ENCODE measurements around the gene AGPS. TPM values are rescaled to one million over a fixed set of nuclear protein-coding genes. Genes with fewer than 3 reads are reported as not detected.

Gene AGPS
- total and polyA plus RNA-seq, 2 of the 13 experiments (the other 11 are each of a cell fraction or from before 2014, with no cell fraction given): 39.4 to 99.0 TPM

DNA sequence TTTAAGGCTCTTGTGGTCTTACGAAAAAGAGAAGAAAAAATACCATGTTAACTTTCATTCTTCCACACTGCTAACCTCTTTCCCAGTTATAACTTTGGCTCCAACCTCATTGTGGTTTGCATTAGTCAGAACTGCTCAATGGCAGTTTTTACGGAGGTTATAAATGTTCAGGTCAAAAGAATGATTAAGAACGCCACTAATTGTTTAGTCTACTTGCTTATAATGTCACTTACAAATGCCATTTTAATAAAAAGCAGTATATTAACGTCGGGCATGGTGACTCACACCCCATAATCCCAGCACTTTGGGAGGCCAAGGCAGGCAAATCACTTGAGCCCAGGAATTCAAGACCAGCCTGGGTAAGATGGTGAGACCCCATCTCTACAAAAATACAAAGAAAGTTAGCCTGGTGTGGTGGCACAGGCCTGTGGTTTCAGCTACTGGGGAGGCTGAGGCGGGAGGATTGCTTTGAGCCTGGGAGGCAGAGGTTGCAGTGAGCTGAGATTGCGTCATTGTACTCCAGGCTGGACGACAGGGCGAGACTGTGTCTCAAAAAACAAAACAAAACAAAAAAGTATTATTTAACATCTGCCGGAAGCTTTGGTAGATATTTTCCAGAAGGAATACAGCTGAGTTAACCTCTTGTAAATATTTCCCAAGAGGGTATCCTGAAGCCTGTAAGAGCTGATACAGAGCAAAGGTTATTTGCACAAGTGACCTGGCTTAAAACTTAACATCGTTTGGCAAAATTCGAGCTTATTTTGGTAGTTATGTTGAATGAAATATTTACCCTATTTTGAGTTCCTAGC lies 5.1 kb downstream of the AGPS start (continued):
- peak; percentile 77 for TF ChIP-seq FOXK2 (IDR thresholded peaks at IDR 0.05)
- TF ChIP-seq, protein P1, sequence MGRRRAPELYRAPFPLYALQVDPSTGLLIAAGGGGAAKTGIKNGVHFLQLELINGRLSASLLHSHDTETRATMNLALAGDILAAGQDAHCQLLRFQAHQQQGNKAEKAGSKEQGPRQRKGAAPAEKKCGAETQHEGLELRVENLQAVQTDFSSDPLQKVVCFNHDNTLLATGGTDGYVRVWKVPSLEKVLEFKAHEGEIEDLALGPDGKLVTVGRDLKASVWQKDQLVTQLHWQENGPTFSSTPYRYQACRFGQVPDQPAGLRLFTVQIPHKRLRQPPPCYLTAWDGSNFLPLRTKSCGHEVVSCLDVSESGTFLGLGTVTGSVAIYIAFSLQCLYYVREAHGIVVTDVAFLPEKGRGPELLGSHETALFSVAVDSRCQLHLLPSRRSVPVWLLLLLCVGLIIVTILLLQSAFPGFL (CRISPR knock-in tag; IDR thresholded peaks at IDR 0.05): no peak
- TF ChIP-seq SOX5 (CRISPR knock-in tag; IDR thresholded peaks at IDR 0.05; ENCODE audit: borderline replicate concordance): peak; percentile 99
- TF ChIP-seq ZNF143 (CRISPR knock-in tag; IDR thresholded peaks at IDR 0.05): peak; percentile 67
- TF ChIP-seq ZKSCAN1 (IDR thresholded peaks at IDR 0.05; ENCODE audit: low read length): peak; percentile 56; the same call in 1 of the 2 replicates
- TF ChIP-seq, protein P2, sequence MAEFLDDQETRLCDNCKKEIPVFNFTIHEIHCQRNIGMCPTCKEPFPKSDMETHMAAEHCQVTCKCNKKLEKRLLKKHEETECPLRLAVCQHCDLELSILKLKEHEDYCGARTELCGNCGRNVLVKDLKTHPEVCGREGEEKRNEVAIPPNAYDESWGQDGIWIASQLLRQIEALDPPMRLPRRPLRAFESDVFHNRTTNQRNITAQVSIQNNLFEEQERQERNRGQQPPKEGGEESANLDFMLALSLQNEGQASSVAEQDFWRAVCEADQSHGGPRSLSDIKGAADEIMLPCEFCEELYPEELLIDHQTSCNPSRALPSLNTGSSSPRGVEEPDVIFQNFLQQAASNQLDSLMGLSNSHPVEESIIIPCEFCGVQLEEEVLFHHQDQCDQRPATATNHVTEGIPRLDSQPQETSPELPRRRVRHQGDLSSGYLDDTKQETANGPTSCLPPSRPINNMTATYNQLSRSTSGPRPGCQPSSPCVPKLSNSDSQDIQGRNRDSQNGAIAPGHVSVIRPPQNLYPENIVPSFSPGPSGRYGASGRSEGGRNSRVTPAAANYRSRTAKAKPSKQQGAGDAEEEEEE (CRISPR knock-in tag; IDR thresholded peaks at IDR 0.05; ENCODE audit: borderline replicate concordance): no peak
- TF ChIP-seq, protein P3, sequence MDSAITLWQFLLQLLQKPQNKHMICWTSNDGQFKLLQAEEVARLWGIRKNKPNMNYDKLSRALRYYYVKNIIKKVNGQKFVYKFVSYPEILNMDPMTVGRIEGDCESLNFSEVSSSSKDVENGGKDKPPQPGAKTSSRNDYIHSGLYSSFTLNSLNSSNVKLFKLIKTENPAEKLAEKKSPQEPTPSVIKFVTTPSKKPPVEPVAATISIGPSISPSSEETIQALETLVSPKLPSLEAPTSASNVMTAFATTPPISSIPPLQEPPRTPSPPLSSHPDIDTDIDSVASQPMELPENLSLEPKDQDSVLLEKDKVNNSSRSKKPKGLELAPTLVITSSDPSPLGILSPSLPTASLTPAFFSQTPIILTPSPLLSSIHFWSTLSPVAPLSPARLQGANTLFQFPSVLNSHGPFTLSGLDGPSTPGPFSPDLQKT (CRISPR knock-in tag; IDR thresholded peaks at IDR 0.05; ENCODE audit: borderline replicate concordance): no peak
- TF ChIP-seq HNRNPL (IDR thresholded peaks at IDR 0.05; ENCODE audit: low read depth, low read length): no peak
- TF ChIP-seq CBX5 (CRISPR knock-in tag; IDR thresholded peaks at IDR 0.05; ENCODE audit: borderline replicate concordance): peak; percentile 98
- no peak for TF ChIP-seq ZNF703 (CRISPR knock-in tag; IDR thresholded peaks at IDR 0.05; ENCODE audit: borderline replicate concordance)
- TF ChIP-seq CHD2 (IDR thresholded peaks at IDR 0.05; ENCODE audit: low read depth, low read length): no peak
- peak; percentile 76; the same call in 1 of the 2 replicates for TF ChIP-seq KDM2A (CRISPR knock-in tag; IDR thresholded peaks at IDR 0.05; ENCODE audit: borderline replicate concordance, low read depth)
- TF ChIP-seq, protein P4, sequence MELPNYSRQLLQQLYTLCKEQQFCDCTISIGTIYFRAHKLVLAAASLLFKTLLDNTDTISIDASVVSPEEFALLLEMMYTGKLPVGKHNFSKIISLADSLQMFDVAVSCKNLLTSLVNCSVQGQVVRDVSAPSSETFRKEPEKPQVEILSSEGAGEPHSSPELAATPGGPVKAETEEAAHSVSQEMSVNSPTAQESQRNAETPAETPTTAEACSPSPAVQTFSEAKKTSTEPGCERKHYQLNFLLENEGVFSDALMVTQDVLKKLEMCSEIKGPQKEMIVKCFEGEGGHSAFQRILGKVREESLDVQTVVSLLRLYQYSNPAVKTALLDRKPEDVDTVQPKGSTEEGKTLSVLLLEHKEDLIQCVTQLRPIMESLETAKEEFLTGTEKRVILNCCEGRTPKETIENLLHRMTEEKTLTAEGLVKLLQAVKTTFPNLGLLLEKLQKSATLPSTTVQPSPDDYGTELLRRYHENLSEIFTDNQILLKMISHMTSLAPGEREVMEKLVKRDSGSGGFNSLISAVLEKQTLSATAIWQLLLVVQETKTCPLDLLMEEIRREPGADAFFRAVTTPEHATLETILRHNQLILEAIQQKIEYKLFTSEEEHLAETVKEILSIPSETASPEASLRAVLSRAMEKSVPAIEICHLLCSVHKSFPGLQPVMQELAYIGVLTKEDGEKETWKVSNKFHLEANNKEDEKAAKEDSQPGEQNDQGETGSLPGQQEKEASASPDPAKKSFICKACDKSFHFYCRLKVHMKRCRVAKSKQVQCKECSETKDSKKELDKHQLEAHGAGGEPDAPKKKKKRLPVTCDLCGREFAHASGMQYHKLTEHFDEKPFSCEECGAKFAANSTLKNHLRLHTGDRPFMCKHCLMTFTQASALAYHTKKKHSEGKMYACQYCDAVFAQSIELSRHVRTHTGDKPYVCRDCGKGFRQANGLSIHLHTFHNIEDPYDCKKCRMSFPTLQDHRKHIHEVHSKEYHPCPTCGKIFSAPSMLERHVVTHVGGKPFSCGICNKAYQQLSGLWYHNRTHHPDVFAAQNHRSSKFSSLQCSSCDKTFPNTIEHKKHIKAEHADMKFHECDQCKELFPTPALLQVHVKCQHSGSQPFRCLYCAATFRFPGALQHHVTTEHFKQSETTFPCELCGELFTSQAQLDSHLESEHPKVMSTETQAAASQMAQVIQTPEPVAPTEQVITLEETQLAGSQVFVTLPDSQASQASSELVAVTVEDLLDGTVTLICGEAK (IDR thresholded peaks at IDR 0.05): no peak
- TF ChIP-seq, protein P4 (CRISPR knock-in tag; IDR thresholded peaks at IDR 0.05): peak; percentile 87; the same call in 1 of the 2 replicates
- TF ChIP-seq ZNF501 (CRISPR knock-in tag; IDR thresholded peaks at IDR 0.05): 0 out of 2 replicates have a peak, but pooled peaks have one; percentile 58
- TF ChIP-seq MIER3 (CRISPR knock-in tag; IDR thresholded peaks at IDR 0.05; ENCODE audit: borderline replicate concordance): peak; percentile 92; the same call in 1 of the 2 replicates
